Uterus (tissue), 4 donors: Measurements from ENCODE around the gene ALB. TPM values are rescaled to one million over a fixed set of nuclear protein-coding genes. Genes with fewer than 3 reads are reported as not detected.
"Not testable (repeated sequence)": the region's sequence is repeated elsewhere in the genome, so short reads cannot be mapped to it uniquely, and the experiment has no call there.

Source experiments
- DNase-seq, 2 donors: peaks; one replicate each; pipeline ENCODE4 v3.0.0-alpha.2; 2019 to 2020
- H3K27ac ChIP-seq, 2 donors: fragments of 200-600 bp; sonication (generic); 1 replicate in 1 of 2; 2 replicates in 1 of 2; pipeline ENCODE4 v1.5.1; 2016 to 2018
- H3K27me3 ChIP-seq, 2 donors: fragments of 200-600 bp; sonication (generic); one replicate each; pipeline ENCODE4 v1.5.1; 2018 to 2019; ENCODE audit warnings: control low read depth in 1 of 2
- H3K36me3 ChIP-seq, 2 donors: fragments of 200-600 bp; sonication (generic); one replicate each; pipeline ENCODE4 v1.5.1; 2019; ENCODE audit warnings: control low read depth in 1 of 2
- H3K4me1 ChIP-seq, 2 donors: fragments of 200-600 bp; sonication (generic); one replicate each; pipeline ENCODE4 v1.5.1; 2018 to 2019; ENCODE audit warnings: control low read depth in 1 of 2
- H3K4me3 ChIP-seq, 2 donors: fragments of 200-600 bp; sonication (generic); 1 replicate in 1 of 2; 2 replicates in 1 of 2; pipeline ENCODE4 v1.5.1; 2018 to 2019; ENCODE audit warnings: mild to moderate bottlenecking in 1 of 2
- H3K9me3 ChIP-seq, 2 donors: fragments of 200-600 bp; sonication (generic); one replicate each; pipeline ENCODE4 v1.5.1; 2019; ENCODE audit warnings: control low read depth in 1 of 2
- CTCF ChIP-seq, 4 experiments: fragments of 200-600 bp in 2 of 4; fragments of 450-650 bp in 2 of 4; sonication (generic) in 2 of 4; IDR thresholded peaks; one replicate each; pipeline ENCODE4 v1.5.1; 2016 to 2019; ENCODE audit warnings: antibody characterized with exemption in 4 of 4, mild to moderate bottlenecking in 2 of 4, moderate library complexity in 1 of 4
- POLR2A ChIP-seq, 2 donors: fragments of 450-650 bp; IDR thresholded peaks; one replicate each; pipeline ENCODE4 v1.6.1; 2016; ENCODE audit warnings: antibody characterized with exemption in 2 of 2, mild to moderate bottlenecking in 1 of 2, moderate library complexity in 1 of 2
- intact Hi-C: fragments of 100-400 bp; cut with DNase I; formaldehyde crosslinking; loops from one replicate; pipeline ENCODE4 v1.15.1; 2023; ENCODE audit warnings: low total_unique reads
- total RNA-seq, 4 donors: library from RNA; depleted of rRNA in 3 of 4; stranded (reverse); fragments of >200 nt in 3 of 4; gene quantifications; one replicate each; pipeline versions ENCODE4 v1.1.0 to v1.2.4, GENCODE V29; 2014 to 2023
- donor health status: DM: yes; HTN: yes; CAD: no.

Gene ALB
- 10 to 100 TPM in 1 of 4 donors, 1 to 10 TPM in 1, not detected in 2; 5.0 to 11.3 TPM for total RNA-seq

- H3K27ac ChIP-seq: no peak within 1 kb of the TSS
- intact Hi-C loops: no loop called here
- no peaks in the 10 kb centered on the region for H3K9me3 ChIP-seq
- no peaks in the 10 kb centered on the region for H3K36me3 ChIP-seq
- H3K4me3 ChIP-seq: no peak within 1 kb of the TSS
- DNase-seq: no peak
- H3K27me3 ChIP-seq: no peaks in the 10 kb centered on the region
- H3K4me1 ChIP-seq: no peaks in the 10 kb centered on the region
- TF ChIP-seq CTCF (IDR thresholded peaks at IDR 0.05): no peak
Observed at GRCh38 chr4:73404042-73404441, at the start of gene ALB. ALB (plus strand) TSS chr4:73404287; CDS start chr4:73404328, 41 bp downstream.

- H3K9me3 ChIP-seq, intact Hi-C loops, DNase-seq, H3K27me3 ChIP-seq, H3K36me3 ChIP-seq, H3K4me1 ChIP-seq, H3K4me3 ChIP-seq, H3K27ac ChIP-seq: not testable (repeated sequence)
Observed at GRCh38 chr4:73357174-73357573, 46.9 kb upstream of the ALB start.

- intact Hi-C loops, H3K4me3 ChIP-seq: not testable (repeated sequence)
Observed at GRCh38 chr4:73369506-73370199, 34.4 kb upstream of the ALB start.

GRCh38 chr4:73375328-73375741 lies 28.8 kb upstream of the ALB start:
- H3K27me3 ChIP-seq: no peaks in the 10 kb centered on the region
- no peaks in the 10 kb centered on the region for H3K4me1 ChIP-seq
- TF ChIP-seq POLR2A (IDR thresholded peaks at IDR 0.05): no peak
- TF ChIP-seq CTCF (IDR thresholded peaks at IDR 0.05): no peak
- H3K4me3 ChIP-seq: no peak overlapping the region
- no peak for DNase-seq
- H3K36me3 ChIP-seq: no peaks in the 10 kb centered on the region
- intact Hi-C loops: no loop called here
- H3K27ac ChIP-seq: no peak overlapping the region
- no peaks in the 10 kb centered on the region for H3K9me3 ChIP-seq

More at GRCh38 chr4:73369506-73370199, 34.4 kb upstream of the ALB start:
- DNase-seq, H3K36me3 ChIP-seq, H3K4me1 ChIP-seq, H3K9me3 ChIP-seq, H3K27ac ChIP-seq, H3K27me3 ChIP-seq: not testable (repeated sequence)

- Histone ChIP-seq H3K36me3 (no peaks in the 10 kb centered on the region), H3K9me3 (no peaks in the 10 kb centered on the region), H3K4me1 (no peaks in the 10 kb centered on the region), H3K27ac (no peak overlapping the region), H3K27me3 (no peaks in the 10 kb centered on the region), H3K4me3 (no peak overlapping the region)
- no peak for TF ChIP-seq CTCF (IDR thresholded peaks at IDR 0.05)
- TF ChIP-seq POLR2A (IDR thresholded peaks at IDR 0.05): no peak
- DNase-seq: no peak
- intact Hi-C loops: no loop called here
Observed at GRCh38 chr4:73376251-73376650, 27.8 kb upstream of the ALB start.

GRCh38 chr4:73376976-73377375 lies 27.1 kb upstream of the ALB start:
- intact Hi-C loops: no loop called here
- DNase-seq: no peak
- TF ChIP-seq CTCF (IDR thresholded peaks at IDR 0.05) (no peak), POLR2A (IDR thresholded peaks at IDR 0.05) (no peak)

More at GRCh38 chr4:73376976-73377375, 27.1 kb upstream of the ALB start:
- Histone ChIP-seq H3K36me3 (no peaks in the 10 kb centered on the region), H3K27ac (no peak overlapping the region), H3K9me3 (no peaks in the 10 kb centered on the region), H3K4me3 (no peak overlapping the region), H3K27me3 (no peaks in the 10 kb centered on the region), H3K4me1 (no peaks in the 10 kb centered on the region)
